Measurements from ENCODE around the gene NEGR1. TPM values are rescaled to one million over a fixed set of nuclear protein-coding genes. Genes with fewer than 3 reads are reported as not detected.

The NEGR1 gene
- polyA plus RNA-seq, 1 donor from 2014 or later = 47.4 TPM

DNA sequence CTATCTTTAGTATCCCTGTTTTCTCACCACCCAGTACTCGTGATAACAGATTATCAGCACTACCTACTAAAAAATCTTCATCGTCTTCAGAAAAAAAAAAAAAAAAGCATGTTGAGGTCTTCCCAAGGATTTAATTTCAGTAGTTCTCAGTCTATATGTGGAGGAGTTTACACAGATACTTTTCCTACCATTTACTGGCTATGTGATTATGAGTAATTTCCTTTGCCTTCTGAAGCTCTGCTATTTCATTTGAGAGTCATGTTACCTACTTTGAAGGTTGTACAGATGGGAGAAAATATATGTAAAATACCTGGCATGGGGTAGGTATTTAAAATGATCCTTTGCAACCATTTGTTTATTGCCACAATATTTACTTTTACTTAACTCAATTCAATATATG, 399.7 kb downstream of the NEGR1 start:
- H3K27me3 ChIP-seq (ENCODE audit: insufficient read depth, low read depth, low read length) = no peaks in the 10 kb centered on the region
- H3K79me2 ChIP-seq (replicated peaks; ENCODE audit: insufficient read depth, low read length) = no peaks in the 10 kb centered on the region
- no peak overlapping the region for H3K9ac ChIP-seq (ENCODE audit: low read length)
- no peak overlapping the region for H2AFZ ChIP-seq (ENCODE audit: low read depth, low read length)
- H3F3A ChIP-seq (ENCODE audit: insufficient read depth, low read length, poor library complexity, severe bottlenecking) = peaks cover 3% of the 10 kb centered on the region
- no peaks in the 10 kb centered on the region for H3K9me3 ChIP-seq (ENCODE audit: low read length)
- no peaks in the 10 kb centered on the region for H4K20me1 ChIP-seq (ENCODE audit: insufficient read depth)
- no peaks in the 10 kb centered on the region for H3K36me3 ChIP-seq (ENCODE audit: insufficient read depth, low read length)
- TF ChIP-seq, protein P1, sequence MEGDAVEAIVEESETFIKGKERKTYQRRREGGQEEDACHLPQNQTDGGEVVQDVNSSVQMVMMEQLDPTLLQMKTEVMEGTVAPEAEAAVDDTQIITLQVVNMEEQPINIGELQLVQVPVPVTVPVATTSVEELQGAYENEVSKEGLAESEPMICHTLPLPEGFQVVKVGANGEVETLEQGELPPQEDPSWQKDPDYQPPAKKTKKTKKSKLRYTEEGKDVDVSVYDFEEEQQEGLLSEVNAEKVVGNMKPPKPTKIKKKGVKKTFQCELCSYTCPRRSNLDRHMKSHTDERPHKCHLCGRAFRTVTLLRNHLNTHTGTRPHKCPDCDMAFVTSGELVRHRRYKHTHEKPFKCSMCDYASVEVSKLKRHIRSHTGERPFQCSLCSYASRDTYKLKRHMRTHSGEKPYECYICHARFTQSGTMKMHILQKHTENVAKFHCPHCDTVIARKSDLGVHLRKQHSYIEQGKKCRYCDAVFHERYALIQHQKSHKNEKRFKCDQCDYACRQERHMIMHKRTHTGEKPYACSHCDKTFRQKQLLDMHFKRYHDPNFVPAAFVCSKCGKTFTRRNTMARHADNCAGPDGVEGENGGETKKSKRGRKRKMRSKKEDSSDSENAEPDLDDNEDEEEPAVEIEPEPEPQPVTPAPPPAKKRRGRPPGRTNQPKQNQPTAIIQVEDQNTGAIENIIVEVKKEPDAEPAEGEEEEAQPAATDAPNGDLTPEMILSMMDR (IDR thresholded peaks at IDR 0.05; ENCODE audit: poor library complexity, severe bottlenecking) = no peak
- TF ChIP-seq POLR2AphosphoS5 (IDR thresholded peaks at IDR 0.05) = peak; percentile 31
- H3K27ac ChIP-seq (ENCODE audit: low read length) = no peak overlapping the region
- H3K4me2 ChIP-seq (ENCODE audit: low read length) = no peak overlapping the region
- no peaks in the 10 kb centered on the region for H3K9me2 ChIP-seq (ENCODE audit: insufficient read depth, low read length)
- H3K4me3 ChIP-seq (ENCODE audit: low read length) = no peak overlapping the region

DNA sequence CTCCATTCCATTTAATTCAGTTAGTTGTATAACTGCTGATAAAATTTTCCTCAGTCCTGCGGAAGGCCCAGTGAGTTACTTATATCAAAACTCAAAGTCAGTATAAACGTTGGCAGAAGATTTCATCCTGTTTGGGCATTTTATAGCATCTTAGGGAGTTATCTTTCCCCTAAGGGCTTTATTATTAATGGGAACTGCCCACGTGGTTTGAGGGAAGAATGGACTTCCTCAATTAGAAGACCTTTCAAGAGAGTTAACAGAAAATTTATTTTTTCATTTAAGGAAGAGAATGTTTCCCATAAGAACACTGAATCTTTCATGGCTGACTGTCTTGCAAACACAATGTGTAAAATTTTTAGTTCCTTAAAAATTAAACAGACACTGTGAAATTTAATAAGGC, 400.1 kb downstream of the NEGR1 start:
- H3K27ac ChIP-seq (ENCODE audit: low read length) = no peak overlapping the region
- H3K79me2 ChIP-seq (replicated peaks; ENCODE audit: insufficient read depth, low read length) = no peaks in the 10 kb centered on the region
- no peaks in the 10 kb centered on the region for H3K9me2 ChIP-seq (ENCODE audit: insufficient read depth, low read length)
- no peaks in the 10 kb centered on the region for H4K20me1 ChIP-seq (ENCODE audit: insufficient read depth)
- H3K27me3 ChIP-seq (ENCODE audit: insufficient read depth, low read depth, low read length) = no peaks in the 10 kb centered on the region
- no peak overlapping the region for H3K9ac ChIP-seq (ENCODE audit: low read length)
- H3K4me2 ChIP-seq (ENCODE audit: low read length) = no peak overlapping the region
- H3F3A ChIP-seq (ENCODE audit: insufficient read depth, low read length, poor library complexity, severe bottlenecking) = peaks cover 3% of the 10 kb centered on the region
- H2AFZ ChIP-seq (ENCODE audit: low read depth, low read length) = no peak overlapping the region
- no peaks in the 10 kb centered on the region for H3K9me3 ChIP-seq (ENCODE audit: low read length)
- no peak overlapping the region for H3K4me3 ChIP-seq (ENCODE audit: low read length)
- no peaks in the 10 kb centered on the region for H3K36me3 ChIP-seq (ENCODE audit: insufficient read depth, low read length)
- no peak for TF ChIP-seq SMC3 (conservative IDR thresholded peaks at IDR 0.05; ENCODE audit: poor library complexity)
- TF ChIP-seq EP300 (conservative IDR thresholded peaks at IDR 0.05; ENCODE audit: poor library complexity, severe bottlenecking) = no peak
- TF ChIP-seq EZH2 (IDR thresholded peaks at IDR 0.05; ENCODE audit: borderline replicate concordance, insufficient read depth, low read length, poor library complexity, severe bottlenecking) = no peak
- TF ChIP-seq TAF1 (IDR thresholded peaks at IDR 0.05; ENCODE audit: low read depth) = no peak
- TF ChIP-seq, protein P2, sequence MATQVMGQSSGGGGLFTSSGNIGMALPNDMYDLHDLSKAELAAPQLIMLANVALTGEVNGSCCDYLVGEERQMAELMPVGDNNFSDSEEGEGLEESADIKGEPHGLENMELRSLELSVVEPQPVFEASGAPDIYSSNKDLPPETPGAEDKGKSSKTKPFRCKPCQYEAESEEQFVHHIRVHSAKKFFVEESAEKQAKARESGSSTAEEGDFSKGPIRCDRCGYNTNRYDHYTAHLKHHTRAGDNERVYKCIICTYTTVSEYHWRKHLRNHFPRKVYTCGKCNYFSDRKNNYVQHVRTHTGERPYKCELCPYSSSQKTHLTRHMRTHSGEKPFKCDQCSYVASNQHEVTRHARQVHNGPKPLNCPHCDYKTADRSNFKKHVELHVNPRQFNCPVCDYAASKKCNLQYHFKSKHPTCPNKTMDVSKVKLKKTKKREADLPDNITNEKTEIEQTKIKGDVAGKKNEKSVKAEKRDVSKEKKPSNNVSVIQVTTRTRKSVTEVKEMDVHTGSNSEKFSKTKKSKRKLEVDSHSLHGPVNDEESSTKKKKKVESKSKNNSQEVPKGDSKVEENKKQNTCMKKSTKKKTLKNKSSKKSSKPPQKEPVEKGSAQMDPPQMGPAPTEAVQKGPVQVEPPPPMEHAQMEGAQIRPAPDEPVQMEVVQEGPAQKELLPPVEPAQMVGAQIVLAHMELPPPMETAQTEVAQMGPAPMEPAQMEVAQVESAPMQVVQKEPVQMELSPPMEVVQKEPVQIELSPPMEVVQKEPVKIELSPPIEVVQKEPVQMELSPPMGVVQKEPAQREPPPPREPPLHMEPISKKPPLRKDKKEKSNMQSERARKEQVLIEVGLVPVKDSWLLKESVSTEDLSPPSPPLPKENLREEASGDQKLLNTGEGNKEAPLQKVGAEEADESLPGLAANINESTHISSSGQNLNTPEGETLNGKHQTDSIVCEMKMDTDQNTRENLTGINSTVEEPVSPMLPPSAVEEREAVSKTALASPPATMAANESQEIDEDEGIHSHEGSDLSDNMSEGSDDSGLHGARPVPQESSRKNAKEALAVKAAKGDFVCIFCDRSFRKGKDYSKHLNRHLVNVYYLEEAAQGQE (IDR thresholded peaks at IDR 0.05; ENCODE audit: borderline replicate concordance) = no peak
- TF ChIP-seq RAD21 (conservative IDR thresholded peaks at IDR 0.05) = no peak
- TF ChIP-seq POLR2AphosphoS5 (IDR thresholded peaks at IDR 0.05) = no peak
- TF ChIP-seq, protein P1 (IDR thresholded peaks at IDR 0.05; ENCODE audit: poor library complexity, severe bottlenecking) = no peak
- no peak for TF ChIP-seq MXI1 (conservative IDR thresholded peaks at IDR 0.05; ENCODE audit: poor library complexity, severe bottlenecking)
